Activated T-cell treated with anti-CD3 and anti-CD28 coated beads for 4 hours (primary cell): ENCODE measurements around the gene HPCAL1.
"Not testable (repeated sequence)": the region's sequence is repeated elsewhere in the genome, so short reads cannot be mapped to it uniquely, and the experiment has no call there.

Experiments used
- DNase-seq: peaks from one replicate; pipeline ENCODE4 v3.0.0-alpha.2; 2020

HPCAL1 gene

GRCh38 chr2:10285556-10286198, 17.0 kb upstream of the HPCAL1 start:
- no peak for DNase-seq

- no peak for DNase-seq
These were observed 16.3 kb upstream of the HPCAL1 start for GRCh38 chr2:10286216-10287037.

- DNase-seq: no peak
These were observed 14.9 kb upstream of the HPCAL1 start for GRCh38 chr2:10287761-10288160.

- DNase-seq: no peak
These were observed 14.1 kb upstream of the HPCAL1 start for GRCh38 chr2:10288606-10289005.

- DNase-seq: no peak
These were observed 13.4 kb upstream of the HPCAL1 start for GRCh38 chr2:10289352-10289751.

GRCh38 chr2:10289891-10290290, 12.8 kb upstream of the HPCAL1 start:
- no peak for DNase-seq

GRCh38 chr2:10291376-10291775, 11.3 kb upstream of the HPCAL1 start:
- not testable (repeated sequence) for DNase-seq

- DNase-seq: no peak
These were observed 10.7 kb upstream of the HPCAL1 start for GRCh38 chr2:10292033-10292432.

GRCh38 chr2:10293603-10294002, 9.1 kb upstream of the HPCAL1 start:
- no peak for DNase-seq

GRCh38 chr2:10294077-10294476, 8.6 kb upstream of the HPCAL1 start:
- no peak for DNase-seq

- DNase-seq: not testable (repeated sequence)
These were observed 7.1 kb upstream of the HPCAL1 start for GRCh38 chr2:10295649-10296048.

- no peak for DNase-seq
These were observed 6.6 kb upstream of the HPCAL1 start for GRCh38 chr2:10296142-10296541.

- no peak for DNase-seq
These were observed 5.4 kb upstream of the HPCAL1 start for GRCh38 chr2:10297191-10297830.

GRCh38 chr2:10297959-10298531, 4.7 kb upstream of the HPCAL1 start:
- DNase-seq: peak; percentile 63

GRCh38 chr2:10298777-10299176, 3.9 kb upstream of the HPCAL1 start:
- not testable (repeated sequence) for DNase-seq

- DNase-seq: no peak
These were observed 2.3 kb upstream of the HPCAL1 start for GRCh38 chr2:10300328-10300920.

- DNase-seq: no peak
These were observed 1.4 kb upstream of the HPCAL1 start for GRCh38 chr2:10300997-10301940.

- DNase-seq: no peak
These were observed 694 bp upstream of the HPCAL1 start for GRCh38 chr2:10301941-10302478.

GRCh38 chr2:10303181-10303693, 533 bp downstream of the HPCAL1 start:
- DNase-seq: no peak

- no peak for DNase-seq
These were observed 1.1 kb downstream of the HPCAL1 start for GRCh38 chr2:10303694-10304378.
